ENCODE data around the gene THSD8. TPM values are rescaled to one million over a fixed set of nuclear protein-coding genes. Genes with fewer than 3 reads are reported as not detected.
A peak's percentile ranks its signal among the peaks of the same experiment; 100 is the strongest.

THSD8 gene
- total and polyA plus RNA-seq, 2 donors (not counting 1 experiment from before 2014, with no cell fraction given) = not detected

DNA sequence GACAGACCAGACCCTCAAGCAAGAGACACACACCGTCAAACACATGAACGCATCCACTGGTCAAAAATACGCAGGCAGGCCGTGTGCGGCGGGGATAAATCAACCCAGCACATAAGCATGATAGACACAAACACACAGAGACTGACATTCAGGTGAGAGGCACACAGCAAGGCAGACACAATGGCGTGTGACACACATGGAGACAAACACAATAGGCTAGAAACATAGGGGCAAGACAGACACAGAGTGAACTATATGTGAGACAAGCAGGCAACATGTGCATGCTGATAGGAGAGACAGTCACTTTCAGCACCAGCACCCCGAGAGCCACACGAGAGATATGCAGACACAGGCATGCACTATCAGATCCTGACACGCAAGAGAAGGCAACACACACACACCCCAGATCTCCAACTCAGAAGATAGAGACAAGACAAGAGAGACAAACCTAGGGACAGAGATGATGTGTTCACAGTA lies 17.4 kb upstream of the THSD8 start:
- ChIA-PET CTCF (interaction anchor here (1.0 to 27.9 kb wide), 2 partner anchors 15 to 24 kb away, joined by 3 to 1147 read pairs; partner anchors contain the start of genes JUNB, PRDX2, RNASEH2A and THSD8), POLR2A (interaction anchor here (4.9 kb wide), 1 partner anchor 9 kb away, joined by 118 read pairs; the partner anchor contains the start of gene JUNB)
- intact Hi-C loops (cut with micrococcal nuclease) = no loop called here
- 82% methylated on average over 9 of the region's 10 CpGs for WGBS (ENCODE audit: insufficient coverage)
- Mint-ChIP-seq H3K4me3 (no peak overlapping the region), H3K4me1 (peaks cover 47% of the 10 kb centered on the region), H3K27ac (no peak overlapping the region), H3K9me3 (ENCODE audit: insufficient read depth) (no peaks in the 10 kb centered on the region), H3K27me3 (no peaks in the 10 kb centered on the region)
- Histone ChIP-seq H3K9me3 (ENCODE audit: control extremely low read depth in 1 of 3, control insufficient read depth in 2 of 3, insufficient read depth in 1 of 3, low read length in 2 of 3) (no peaks in the 10 kb centered on the region), H3K79me2 (ENCODE audit: control insufficient read depth, insufficient read depth, low read length) (no peaks in the 10 kb centered on the region), H3K4me3 (ENCODE audit: control extremely low read depth in 1 of 5, extremely low read depth in 1 of 5, insufficient read depth in 1 of 5, low read depth in 2 of 5, low read length in 4 of 5) (no peak overlapping the region), H3K4me1 (ENCODE audit: control insufficient read depth in 2 of 2, insufficient read depth in 2 of 2, low read length in 2 of 2) (peaks cover 75 to 81% of the 10 kb centered on the region in 2 donors), H3K4me2 (replicated peaks; ENCODE audit: low read depth, low read length, poor library complexity, severe bottlenecking) (peak overlapping the region; percentile 96), H4K20me1 (ENCODE audit: control insufficient read depth, insufficient read depth, low read length, poor library complexity, severe bottlenecking) (no peaks in the 10 kb centered on the region), H3K27me3 (replicated peaks in 1 of 4; ENCODE audit: control extremely low read depth in 1 of 4, control insufficient read depth in 3 of 4, insufficient read depth in 4 of 4, low read length in 3 of 4) (no peaks in the 10 kb centered on the region), H3K36me3 (replicated peaks in 1 of 2; ENCODE audit: control extremely low read depth in 1 of 2, control insufficient read depth in 1 of 2, extremely low read depth in 1 of 2, insufficient read depth in 2 of 2, low read length in 1 of 2) (no peaks in the 10 kb centered on the region), H2AFZ (ENCODE audit: insufficient read depth, low read depth, low read length, poor library complexity, severe bottlenecking) (no peak overlapping the region), H3K9ac (ENCODE audit: low read length) (no peak overlapping the region), H3K27ac (ENCODE audit: low read length in 2 of 2) (peak overlapping the region; percentile 92 to 97)
- TF ChIP-seq, protein P1, sequence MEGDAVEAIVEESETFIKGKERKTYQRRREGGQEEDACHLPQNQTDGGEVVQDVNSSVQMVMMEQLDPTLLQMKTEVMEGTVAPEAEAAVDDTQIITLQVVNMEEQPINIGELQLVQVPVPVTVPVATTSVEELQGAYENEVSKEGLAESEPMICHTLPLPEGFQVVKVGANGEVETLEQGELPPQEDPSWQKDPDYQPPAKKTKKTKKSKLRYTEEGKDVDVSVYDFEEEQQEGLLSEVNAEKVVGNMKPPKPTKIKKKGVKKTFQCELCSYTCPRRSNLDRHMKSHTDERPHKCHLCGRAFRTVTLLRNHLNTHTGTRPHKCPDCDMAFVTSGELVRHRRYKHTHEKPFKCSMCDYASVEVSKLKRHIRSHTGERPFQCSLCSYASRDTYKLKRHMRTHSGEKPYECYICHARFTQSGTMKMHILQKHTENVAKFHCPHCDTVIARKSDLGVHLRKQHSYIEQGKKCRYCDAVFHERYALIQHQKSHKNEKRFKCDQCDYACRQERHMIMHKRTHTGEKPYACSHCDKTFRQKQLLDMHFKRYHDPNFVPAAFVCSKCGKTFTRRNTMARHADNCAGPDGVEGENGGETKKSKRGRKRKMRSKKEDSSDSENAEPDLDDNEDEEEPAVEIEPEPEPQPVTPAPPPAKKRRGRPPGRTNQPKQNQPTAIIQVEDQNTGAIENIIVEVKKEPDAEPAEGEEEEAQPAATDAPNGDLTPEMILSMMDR (IDR thresholded peaks at IDR 0.05) = no peak
- no peak for TF ChIP-seq EZH2 (IDR thresholded peaks at IDR 0.05; ENCODE audit: borderline replicate concordance, insufficient read depth, low read depth, low read length, poor library complexity, severe bottlenecking)
- DNase-seq (no peak), ATAC-seq (ENCODE audit: low read depth) (no peak)

DNA sequence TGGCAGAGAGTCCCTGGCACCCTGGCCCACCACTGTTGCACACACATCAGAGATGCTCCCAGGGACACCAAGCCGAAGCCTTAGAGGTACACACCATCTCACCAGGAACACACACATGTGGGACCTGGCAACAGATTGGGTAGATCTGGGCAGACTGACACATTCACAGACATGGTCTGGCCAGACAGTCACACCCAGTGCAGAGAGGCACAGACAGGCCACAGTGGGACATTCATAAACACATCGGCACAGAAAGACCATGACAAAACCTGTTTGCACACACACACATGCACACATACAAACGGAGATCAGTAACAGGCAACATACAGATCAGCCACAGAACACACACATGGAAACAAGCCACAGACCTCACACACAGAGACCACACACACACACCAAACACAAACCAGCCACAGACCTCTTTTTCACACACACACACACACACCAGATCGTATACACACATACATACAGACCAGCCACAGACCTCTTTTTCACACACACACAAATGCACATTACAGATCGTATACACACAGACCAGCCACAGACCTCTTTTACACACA lies 16.9 kb upstream of the THSD8 start:
- H3K4me3 ChIP-seq (ENCODE audit: control extremely low read depth in 1 of 5, extremely low read depth in 1 of 5, insufficient read depth in 1 of 5, low read depth in 2 of 5, low read length in 4 of 5) = no peak overlapping the region
- intact Hi-C loops (cut with micrococcal nuclease) = loop anchor here (5.0 kb wide), 1 partner anchor 1203 kb away; no protein-coding TSS in a partner anchor
- peak; percentile 67 for DNase-seq
- Mint-ChIP-seq H3K27me3 (no peaks in the 10 kb centered on the region), H3K27ac (no peak overlapping the region), H3K4me1 (peaks cover 42% of the 10 kb centered on the region), H3K9me3 (ENCODE audit: insufficient read depth) (no peaks in the 10 kb centered on the region), H3K4me3 (no peak overlapping the region)
- H3K9me3 ChIP-seq (ENCODE audit: control extremely low read depth in 1 of 3, control insufficient read depth in 2 of 3, insufficient read depth in 1 of 3, low read length in 2 of 3) = no peaks in the 10 kb centered on the region
- H3K4me2 ChIP-seq (replicated peaks; ENCODE audit: low read depth, low read length, poor library complexity, severe bottlenecking) = peak overlapping the region; percentile 96
- no peaks in the 10 kb centered on the region for H3K27me3 ChIP-seq (replicated peaks in 1 of 4; ENCODE audit: control extremely low read depth in 1 of 4, control insufficient read depth in 3 of 4, insufficient read depth in 4 of 4, low read length in 3 of 4)
- ChIA-PET POLR2A (interaction anchor here (4.9 kb wide), 1 partner anchor 8 kb away, joined by 118 read pairs; the partner anchor contains the start of gene JUNB), CTCF (interaction anchor here (3.9 to 5.0 kb wide), 2 partner anchors 8 to 11 kb away, joined by 28 to 65 read pairs; no protein-coding TSS in a partner anchor)
- H3K27ac ChIP-seq (ENCODE audit: low read length in 2 of 2) = peak overlapping the region; percentile 92 to 97
- H4K20me1 ChIP-seq (ENCODE audit: control insufficient read depth, insufficient read depth, low read length, poor library complexity, severe bottlenecking) = no peaks in the 10 kb centered on the region
- no peaks in the 10 kb centered on the region for H3K79me2 ChIP-seq (ENCODE audit: control insufficient read depth, insufficient read depth, low read length)
- no peak for ATAC-seq (ENCODE audit: low read depth)
- no peak overlapping the region for H2AFZ ChIP-seq (ENCODE audit: insufficient read depth, low read depth, low read length, poor library complexity, severe bottlenecking)
- WGBS (ENCODE audit: insufficient coverage) = 58% methylated on average over 5 of the region's 5 CpGs
- TF ChIP-seq EZH2 (IDR thresholded peaks at IDR 0.05; ENCODE audit: borderline replicate concordance, insufficient read depth, low read depth, low read length, poor library complexity, severe bottlenecking) = no peak
- TF ChIP-seq, protein P1 (IDR thresholded peaks at IDR 0.05) = no peak
- H3K9ac ChIP-seq (ENCODE audit: low read length) = no peak overlapping the region
- H3K4me1 ChIP-seq (ENCODE audit: control insufficient read depth in 2 of 2, insufficient read depth in 2 of 2, low read length in 2 of 2) = peaks cover 75 to 80% of the 10 kb centered on the region in 2 donors
- H3K36me3 ChIP-seq (replicated peaks in 1 of 2; ENCODE audit: control extremely low read depth in 1 of 2, control insufficient read depth in 1 of 2, extremely low read depth in 1 of 2, insufficient read depth in 2 of 2, low read length in 1 of 2) = no peaks in the 10 kb centered on the region
